GM19395 (cell line): ENCODE results near the gene NOX1.

Source experiments
- ATAC-seq: cut with Tn5 transposase; IDR thresholded peaks from one replicate; pipeline ENCODE4 v1.9.1; 2021; ENCODE audit warnings: mild to moderate bottlenecking, moderate library complexity; ENCODE audit not compliant: unreplicated experiment

The NOX1 gene

DNA sequence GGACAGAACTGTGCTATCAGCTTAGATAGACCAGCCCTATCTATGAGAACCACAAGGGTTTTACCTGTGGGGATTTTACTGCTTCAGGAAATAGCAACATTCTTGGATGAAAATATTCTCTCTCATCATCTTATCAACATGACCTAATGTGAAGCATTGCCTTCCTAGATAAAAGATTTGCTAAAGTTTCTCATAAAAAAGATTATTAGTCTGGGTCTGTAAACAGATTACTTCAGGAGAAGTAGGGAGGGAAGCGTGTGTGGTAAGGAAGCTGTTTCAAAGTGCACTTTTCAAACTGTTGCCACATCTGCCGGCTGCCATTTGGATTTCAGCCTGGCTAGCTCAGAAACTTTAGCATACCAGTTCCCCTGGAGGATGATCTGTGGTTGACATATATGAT lies at the start of gene NOX1:
TSS of gene NOX1 (minus strand) at position 35 of the 400 bp plus-strand sequence. CDS start 220 bp downstream, outside the sequence.
- no peak for ATAC-seq

DNA sequence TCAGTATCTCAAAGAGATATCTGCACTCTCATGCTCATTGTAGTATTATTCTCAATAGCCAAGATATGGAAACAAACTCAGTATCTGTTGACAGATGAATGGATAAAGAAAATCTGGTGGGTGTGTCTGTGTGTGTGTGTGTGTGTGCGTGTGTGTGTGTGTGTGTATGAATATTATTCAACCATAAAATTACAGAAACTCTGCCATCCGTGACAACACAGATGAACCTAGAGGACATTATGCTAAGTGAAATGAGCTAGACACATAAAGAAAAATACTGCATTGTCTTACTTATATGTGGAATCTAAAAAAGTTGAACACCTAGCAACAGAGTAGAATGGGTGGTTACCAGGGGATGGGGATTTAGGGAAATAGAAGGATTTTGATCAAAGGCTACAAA lies 41.4 kb upstream of the NOX1 start:
- no peak for ATAC-seq

GRCh38 chrX:100913111-100913510 lies 39.0 kb upstream of the NOX1 start:
- ATAC-seq = no peak

DNA sequence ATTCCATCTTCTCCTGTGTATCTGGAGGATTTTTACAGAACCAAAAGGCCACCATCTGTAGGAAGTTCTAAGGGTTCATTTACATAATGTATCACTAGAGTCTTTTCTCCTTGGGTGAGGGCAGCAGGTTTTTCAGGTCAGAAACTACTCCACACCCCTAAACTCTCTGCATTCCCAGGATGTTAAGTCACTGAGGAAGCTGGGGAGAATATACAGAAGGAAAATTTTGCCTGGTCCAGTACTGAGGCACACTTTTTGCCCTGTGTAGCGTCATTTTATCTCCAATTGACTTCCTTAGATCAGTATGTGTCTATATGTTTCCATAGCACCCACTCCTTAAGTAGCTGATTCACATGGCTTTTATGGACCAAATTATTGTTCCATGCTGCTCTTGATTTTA lies 37.6 kb upstream of the NOX1 start:
- no peak for ATAC-seq

- no peak for ATAC-seq
These were observed 31.5 kb upstream of the NOX1 start for GRCh38 chrX:100905620-100906019.

GRCh38 chrX:100904433-100904832 lies 30.3 kb upstream of the NOX1 start:
- ATAC-seq = no peak

- ATAC-seq = peak; percentile 74
These were observed 21.4 kb upstream of the NOX1 start for GRCh38 chrX:100895365-100896075.

- no peak for ATAC-seq
These were observed 9.5 kb upstream of the NOX1 start for GRCh38 chrX:100883654-100884053.

DNA sequence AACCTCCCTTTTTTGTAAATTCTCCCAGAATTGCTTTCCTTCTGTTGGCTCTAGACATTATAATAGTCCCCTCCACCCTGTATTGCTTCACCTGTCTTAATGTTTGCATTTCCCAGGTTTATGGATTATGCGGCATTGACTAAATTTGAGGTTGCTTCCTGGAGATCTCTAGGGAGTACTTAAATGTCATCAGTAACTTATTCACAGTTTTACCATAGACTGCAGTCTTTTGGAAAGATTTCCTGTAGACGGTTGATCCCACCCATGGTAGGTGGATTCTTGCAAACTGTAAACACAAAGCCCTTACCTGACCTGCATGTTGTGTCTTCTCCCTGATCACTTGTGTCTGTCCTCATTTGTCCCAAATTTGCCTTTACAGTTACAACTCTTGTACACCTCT lies 6.2 kb upstream of the NOX1 start:
- ATAC-seq = no peak

DNA sequence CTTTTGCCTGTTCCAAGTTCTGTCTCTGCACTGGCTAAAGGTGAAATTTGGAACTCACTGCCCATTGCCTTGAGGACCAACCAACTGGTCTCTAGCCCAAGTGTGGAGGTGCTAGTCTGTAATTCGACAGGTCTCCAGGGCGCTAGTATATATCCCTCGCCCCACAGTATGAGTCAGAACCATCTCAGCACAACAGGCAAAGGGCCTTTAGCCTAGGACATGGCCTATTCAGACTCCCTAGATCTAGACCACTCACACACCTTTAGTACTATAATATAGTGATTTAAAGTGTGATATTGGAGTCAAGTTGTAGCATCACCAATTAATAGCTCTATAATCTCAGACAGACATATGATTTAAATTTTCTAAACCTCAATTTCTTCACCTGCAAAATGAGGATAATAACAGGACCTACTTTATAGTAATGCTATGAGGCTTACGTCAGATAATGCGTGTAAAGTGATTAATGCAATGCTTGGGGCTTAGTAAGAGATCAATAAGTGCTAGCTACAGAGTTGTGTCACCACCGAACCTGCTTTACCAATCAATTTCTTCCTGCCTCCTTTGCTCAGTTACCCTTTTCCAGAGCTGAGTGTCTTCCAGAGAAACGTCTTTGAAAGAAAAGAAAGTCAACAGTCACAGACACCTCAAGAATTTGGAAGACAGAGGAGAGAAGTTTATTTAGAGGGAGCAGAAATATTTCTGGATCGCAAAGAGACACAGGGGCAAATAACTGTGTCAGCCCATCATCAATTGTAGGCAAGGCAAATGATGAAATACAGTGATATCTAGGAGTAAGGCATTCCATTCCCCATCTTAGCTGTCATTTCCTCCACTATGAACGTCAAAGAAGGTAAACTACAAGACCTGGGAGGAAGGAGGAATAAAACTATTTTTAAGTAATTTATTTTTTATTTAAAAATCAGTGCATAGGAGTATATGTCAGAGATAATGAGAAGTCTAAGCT lies 2.3 kb downstream of the NOX1 start:
- ATAC-seq = no peak

DNA sequence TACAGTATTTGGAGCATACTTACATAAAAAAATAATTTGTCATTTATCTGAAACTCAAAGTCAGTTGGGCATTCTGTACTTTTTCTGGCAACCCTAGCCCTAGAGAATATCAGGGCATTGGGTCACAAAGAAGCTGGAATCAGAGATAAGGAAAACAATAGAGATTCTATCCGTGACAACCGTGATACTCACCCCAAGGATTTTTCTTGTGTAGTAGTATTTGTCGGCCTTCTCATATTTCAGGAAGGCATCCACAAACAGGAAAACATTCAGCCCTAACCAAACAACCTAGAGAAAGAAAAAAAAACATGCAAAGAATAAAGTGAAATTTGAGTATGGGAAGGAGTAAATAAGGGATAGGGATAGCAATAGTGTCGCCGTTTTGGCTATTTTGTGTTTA lies 3.6 kb downstream of the NOX1 start:
- ATAC-seq = no peak

DNA sequence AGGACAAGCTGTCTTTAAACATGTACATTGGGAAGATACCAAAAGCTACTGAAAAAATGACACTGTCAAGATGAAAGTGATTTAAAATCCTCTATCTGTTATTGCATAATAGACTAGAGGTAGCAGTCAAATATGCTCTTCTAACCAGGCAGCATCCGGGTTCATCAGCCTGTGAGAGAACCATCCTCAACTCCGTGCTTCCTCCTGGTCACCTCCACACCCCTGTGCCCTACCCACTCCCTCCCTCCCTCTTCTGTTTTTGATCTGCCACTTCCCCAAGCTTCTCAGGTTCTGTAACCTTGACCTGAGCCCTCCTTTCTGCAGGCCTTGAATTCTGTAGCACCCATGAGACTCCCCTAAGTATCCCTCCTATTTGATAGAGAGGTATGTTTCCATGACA lies 5.9 kb downstream of the NOX1 start:
- ATAC-seq = no peak

DNA sequence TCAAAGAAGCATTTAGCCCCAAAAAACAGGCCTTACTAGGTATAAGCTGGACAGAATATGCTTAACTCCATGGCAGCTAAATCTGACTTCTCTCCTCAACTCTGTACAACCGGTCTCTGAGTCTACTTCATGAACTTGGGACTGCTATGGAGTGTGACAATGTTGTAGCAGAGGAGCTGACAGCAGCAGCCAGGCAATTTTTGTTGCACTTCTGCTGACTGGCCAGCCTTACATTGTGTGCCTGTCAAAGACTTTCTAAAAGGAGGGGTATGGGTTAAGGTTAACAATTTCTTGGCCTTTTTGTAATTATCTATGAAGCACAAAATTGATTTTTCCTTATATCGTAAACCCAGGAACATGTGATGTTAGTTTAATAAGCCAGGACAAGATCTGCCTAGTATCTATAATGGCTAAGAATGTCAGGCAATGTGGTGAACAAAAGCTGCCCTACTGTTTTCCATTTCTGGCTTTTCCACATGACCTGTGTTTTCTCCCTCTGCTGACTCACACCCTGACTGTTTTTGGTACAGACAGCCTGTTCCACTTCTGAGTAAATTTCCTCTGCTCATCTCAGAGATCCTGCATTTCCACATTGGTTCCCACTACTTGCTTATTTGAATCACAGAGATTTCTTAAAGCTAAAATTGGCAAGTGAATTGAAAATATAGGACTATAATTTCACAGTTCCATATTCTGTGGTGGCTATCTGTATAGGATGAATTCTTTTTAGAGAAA lies 9.3 kb downstream of the NOX1 start:
- no peak for ATAC-seq

DNA sequence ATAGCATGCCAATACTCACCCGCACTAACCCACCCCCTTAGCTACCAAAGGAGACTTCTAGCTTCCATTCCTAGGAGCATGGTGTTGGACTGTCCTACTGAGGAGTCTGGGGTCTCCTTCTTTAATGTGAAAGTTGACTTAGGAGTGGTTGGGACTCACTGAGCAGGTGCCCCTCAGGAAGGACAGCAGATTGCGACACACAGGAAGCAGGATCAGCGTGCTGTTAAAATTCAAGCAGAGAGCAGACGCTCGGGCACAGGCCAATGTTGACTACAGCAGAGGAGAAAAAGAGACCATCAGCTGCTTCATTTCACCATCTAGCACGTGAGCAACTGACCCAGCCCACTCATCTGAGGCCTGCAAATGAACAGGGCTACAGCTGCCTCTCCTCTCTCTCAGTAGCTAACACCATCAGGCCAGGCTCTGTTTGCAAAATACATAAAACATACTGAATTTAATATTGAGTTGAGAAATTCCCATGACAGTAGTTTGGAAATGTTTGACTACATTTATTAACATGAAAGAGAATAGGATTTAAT lies 10.8 kb downstream of the NOX1 start:
- ATAC-seq = no peak

DNA sequence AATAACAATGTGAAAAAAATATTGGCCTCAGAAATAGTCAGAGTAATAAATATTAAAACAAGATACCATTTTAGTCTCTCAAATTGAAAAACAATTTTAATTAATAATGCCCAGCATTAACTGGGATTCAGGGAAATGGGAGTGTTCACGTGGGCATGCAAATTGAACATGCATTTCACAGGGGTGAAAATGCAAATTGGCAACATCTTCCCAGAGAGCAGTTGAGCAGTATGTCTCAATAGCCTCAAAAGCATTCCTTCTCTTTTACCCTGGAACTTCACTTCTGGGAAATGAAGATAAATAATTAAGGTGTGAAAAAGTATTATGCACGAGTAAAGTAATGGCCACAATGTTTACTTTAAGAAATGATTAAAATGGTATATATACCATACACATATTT lies 21.3 kb downstream of the NOX1 start:
- ATAC-seq = no peak

DNA sequence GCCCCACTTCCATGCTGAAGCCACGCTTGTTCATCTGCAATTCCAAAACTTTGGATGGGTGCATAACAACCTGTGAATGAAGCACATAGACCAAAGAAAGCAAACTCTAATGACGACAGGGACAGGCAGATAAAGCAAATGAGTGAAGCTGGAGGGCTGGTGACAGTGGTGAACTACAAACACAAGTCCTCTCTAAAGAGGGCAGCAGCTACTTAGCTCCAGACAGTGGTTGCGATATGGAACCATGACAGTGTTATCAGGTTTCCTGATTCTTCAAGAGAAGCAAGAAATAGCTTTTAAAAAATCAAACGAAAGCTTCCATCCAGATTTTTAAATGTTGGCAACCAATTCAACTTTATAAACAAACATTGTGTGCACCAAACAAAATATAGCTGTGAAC lies 23.8 kb downstream of the NOX1 start:
- no peak for ATAC-seq

DNA sequence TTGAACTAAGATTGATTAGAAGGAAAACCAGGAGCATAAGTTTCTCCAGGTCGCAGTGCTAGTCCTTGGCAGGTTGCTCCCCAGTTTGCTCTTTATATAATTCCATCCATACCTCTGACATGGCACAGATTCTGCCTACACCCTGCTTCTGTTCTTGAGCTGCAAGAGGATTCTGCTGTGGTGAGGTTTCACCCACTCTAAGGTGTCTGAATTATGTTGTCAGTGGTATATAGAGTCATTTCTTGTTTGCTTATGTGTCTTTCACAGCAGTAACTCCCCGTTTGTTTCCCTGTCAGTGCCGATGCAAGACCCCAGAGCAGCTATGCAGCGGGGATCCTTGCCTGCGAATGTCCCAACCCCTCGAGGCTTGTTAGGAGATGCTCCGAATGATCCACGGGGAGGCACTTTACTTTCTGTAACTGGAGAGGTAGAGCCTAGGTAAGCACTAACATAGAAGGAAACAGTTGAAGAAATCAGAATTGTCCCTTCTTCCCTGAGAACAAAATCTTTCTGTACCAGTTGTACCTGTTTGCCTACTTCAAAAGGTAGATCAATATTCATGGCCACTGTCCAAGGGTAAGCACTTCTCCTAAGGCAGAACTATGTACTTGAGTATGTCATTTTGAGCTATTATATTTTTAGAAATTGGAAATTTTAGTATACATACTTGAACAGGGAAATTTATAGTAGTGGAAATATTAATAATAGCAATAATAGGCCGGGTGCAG lies 42.8 kb downstream of the NOX1 start:
- ATAC-seq = no peak

- ATAC-seq = peak; percentile 53
These were observed 43.6 kb downstream of the NOX1 start for GRCh38 chrX:100830547-100830946.

DNA sequence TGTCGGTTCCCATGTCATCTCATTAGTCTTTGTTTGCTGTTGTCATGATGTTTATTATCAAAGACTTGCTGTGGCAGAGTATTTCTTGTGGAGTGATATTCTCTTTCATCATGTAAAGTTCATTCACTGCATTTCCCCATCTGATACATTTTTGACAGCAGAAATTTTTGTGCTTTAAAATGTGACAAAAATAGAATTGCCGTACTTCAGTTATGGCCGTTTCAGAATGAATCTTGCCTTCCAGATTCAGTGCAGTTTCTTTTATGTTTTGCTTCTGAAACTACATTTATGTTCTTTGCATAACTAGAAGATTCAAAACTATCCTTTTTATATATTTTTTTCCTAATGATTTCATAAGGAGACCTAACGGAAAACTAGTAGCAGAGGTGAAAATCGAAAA lies 44.0 kb downstream of the NOX1 start:
- ATAC-seq = peak; percentile 37

- peak; percentile 70 for ATAC-seq
These were observed 44.4 kb downstream of the NOX1 start for GRCh38 chrX:100829730-100830129.
